ENCODE measurements around the gene GABPA.
"Not testable (repeated sequence)": the region's sequence is repeated elsewhere in the genome, so short reads cannot be mapped to it uniquely, and the experiment has no call there.

Gene GABPA

GRCh38 chr21:25734904-25735645 lies at the start of gene GABPA, which contains the start of gene ATP5PF:
Gene GABPA, plus strand, starts transcription at chr21:25734972. Its CDS starts 6,627 bp downstream, at chr21:25741599.
Gene ATP5PF, minus strand, starts transcription at chr21:25734904. Its CDS starts 5,110 bp downstream, at chr21:25729794.
- DNase-seq = peak; percentile 98

GRCh38 chr21:25687787-25688186 lies 47.0 kb upstream of the GABPA start:
- DNase-seq = no peak

GRCh38 chr21:25688275-25689155 lies 46.3 kb upstream of the GABPA start:
- no peak for DNase-seq

- DNase-seq = no peak
These were observed 45.5 kb upstream of the GABPA start for GRCh38 chr21:25689226-25689625.

GRCh38 chr21:25691976-25692375 lies 42.8 kb upstream of the GABPA start:
- no peak for DNase-seq

GRCh38 chr21:25695461-25695860 lies 39.3 kb upstream of the GABPA start:
- not testable (repeated sequence) for DNase-seq

- no peak for DNase-seq
These were observed 34.0 kb upstream of the GABPA start for GRCh38 chr21:25700741-25701140.

GRCh38 chr21:25701529-25701928 lies 33.2 kb upstream of the GABPA start:
- DNase-seq = no peak

GRCh38 chr21:25708467-25709065 lies 26.2 kb upstream of the GABPA start:
- DNase-seq = peak; percentile 18

GRCh38 chr21:25709684-25710265 lies 25.0 kb upstream of the GABPA start:
- DNase-seq = no peak

- DNase-seq = no peak
These were observed 24.2 kb upstream of the GABPA start for GRCh38 chr21:25710550-25710949.

- DNase-seq = not testable (repeated sequence)
These were observed 20.7 kb upstream of the GABPA start for GRCh38 chr21:25714066-25714465.

- DNase-seq = no peak
These were observed 17.2 kb upstream of the GABPA start for GRCh38 chr21:25717491-25718147.

- no peak for DNase-seq
These were observed 12.8 kb upstream of the GABPA start for GRCh38 chr21:25721987-25722386.

GRCh38 chr21:25722631-25723030 lies 12.1 kb upstream of the GABPA start:
- DNase-seq = no peak

- DNase-seq = no peak
These were observed 2.5 kb upstream of the GABPA start for GRCh38 chr21:25732091-25732760.

- DNase-seq = peak; percentile 2
These were observed 716 bp upstream of the GABPA start for GRCh38 chr21:25733859-25734653.

GRCh38 chr21:25734654-25734903 lies 193 bp upstream of the GABPA start:
- no peak for DNase-seq

- peak; percentile 44 for DNase-seq
These were observed 1.1 kb downstream of the GABPA start for GRCh38 chr21:25735646-25736597.

- no peak for DNase-seq
These were observed 2.6 kb downstream of the GABPA start for GRCh38 chr21:25737421-25737820.

Data from NCI-H2029 treated with DMSO at 0.1 percent for 48 hours (cell line).